A549 (cell line): ENCODE results near the gene METRNL.

ENCODE experiments used
- CEBPB ChIP-seq, 2 experiments: fragments of >200 bp in 1 of 2; sonication (Bioruptor Twin) in 1 of 2; formaldehyde crosslinking in 1 of 2; IDR thresholded peaks; 2 replicates each; pipeline ENCODE4 v1.6.1; 2012 to 2016
- CHD2 ChIP-seq: fragments of 150-350 bp; IDR thresholded peaks from 2 replicates; pipeline ENCODE4 v1.6.1; 2014; ENCODE audit warnings: low read length; ENCODE audit not compliant: partially characterized antibody
- KDM1A ChIP-seq: fragments of 200-600 bp; sonication (generic); IDR thresholded peaks from 2 replicates; pipeline ENCODE4 v1.6.1; 2016; ENCODE audit warnings: low read depth, mild to moderate bottlenecking
- TF ChIP-seq, protein P1 (sequence below): fragments of 200-600 bp; sonication (generic); IDR thresholded peaks from 2 replicates; pipeline ENCODE4 v1.6.1; 2016; ENCODE audit warnings: antibody characterized with exemption, mild to moderate bottlenecking, moderate library complexity
- TF ChIP-seq, protein P2 (sequence below): fragments of >200 bp; sonication (Bioruptor Twin); formaldehyde crosslinking; IDR thresholded peaks from 3 replicates; pipeline ENCODE4 v1.5.1; 2016
- TF ChIP-seq, protein P3 (sequence below): fragments of 250-450 bp; sonication (Bioruptor Pico); IDR thresholded peaks from 2 replicates; pipeline ENCODE4 v1.5.0; 2021; ENCODE audit warnings: mild to moderate bottlenecking, moderate library complexity, borderline replicate concordance

DNA sequence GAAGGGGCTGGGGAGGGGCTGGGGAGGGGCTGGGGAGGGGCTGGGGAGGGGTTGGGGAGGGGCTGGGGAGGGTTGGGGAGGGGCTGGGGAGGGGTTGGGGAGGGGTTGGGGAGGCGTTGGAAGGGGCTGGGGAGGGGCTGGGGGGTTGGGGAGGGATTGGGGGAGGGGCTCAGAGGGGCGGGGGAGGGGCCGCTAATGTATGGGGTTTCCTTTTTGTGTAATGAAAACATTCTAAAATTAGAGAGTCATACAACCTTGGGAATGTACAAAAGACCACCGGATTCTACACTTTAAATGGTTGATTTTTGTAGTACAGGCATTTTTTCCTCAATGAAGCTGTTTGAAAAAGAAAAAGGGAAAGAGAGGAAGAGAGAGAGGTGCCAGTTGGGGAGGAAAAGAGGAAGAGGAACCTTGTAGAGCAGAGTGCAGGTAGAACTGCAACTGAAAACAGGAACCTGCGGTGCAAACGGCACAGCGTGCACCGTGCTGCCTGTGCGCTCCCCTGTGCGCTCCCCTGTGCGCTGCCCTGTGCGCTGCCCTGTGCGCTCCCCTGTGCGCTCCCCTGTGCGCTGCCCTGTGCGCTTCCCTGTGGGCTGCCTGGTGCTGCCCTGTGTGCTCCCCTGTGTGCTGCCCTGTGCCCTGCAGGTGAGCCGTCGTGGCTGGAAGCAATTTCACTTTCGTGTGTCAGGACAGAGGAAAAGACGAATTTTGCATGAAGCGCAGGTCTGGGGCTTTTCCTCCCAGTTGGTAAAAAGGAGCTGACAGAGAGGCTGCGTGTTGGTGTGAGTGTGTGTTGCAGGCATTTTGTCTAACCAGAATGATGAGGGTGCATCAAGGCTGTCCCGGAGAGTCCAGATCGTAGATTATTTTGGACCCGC is 40.8 kb downstream of the METRNL start:
- TF ChIP-seq, protein P1, sequence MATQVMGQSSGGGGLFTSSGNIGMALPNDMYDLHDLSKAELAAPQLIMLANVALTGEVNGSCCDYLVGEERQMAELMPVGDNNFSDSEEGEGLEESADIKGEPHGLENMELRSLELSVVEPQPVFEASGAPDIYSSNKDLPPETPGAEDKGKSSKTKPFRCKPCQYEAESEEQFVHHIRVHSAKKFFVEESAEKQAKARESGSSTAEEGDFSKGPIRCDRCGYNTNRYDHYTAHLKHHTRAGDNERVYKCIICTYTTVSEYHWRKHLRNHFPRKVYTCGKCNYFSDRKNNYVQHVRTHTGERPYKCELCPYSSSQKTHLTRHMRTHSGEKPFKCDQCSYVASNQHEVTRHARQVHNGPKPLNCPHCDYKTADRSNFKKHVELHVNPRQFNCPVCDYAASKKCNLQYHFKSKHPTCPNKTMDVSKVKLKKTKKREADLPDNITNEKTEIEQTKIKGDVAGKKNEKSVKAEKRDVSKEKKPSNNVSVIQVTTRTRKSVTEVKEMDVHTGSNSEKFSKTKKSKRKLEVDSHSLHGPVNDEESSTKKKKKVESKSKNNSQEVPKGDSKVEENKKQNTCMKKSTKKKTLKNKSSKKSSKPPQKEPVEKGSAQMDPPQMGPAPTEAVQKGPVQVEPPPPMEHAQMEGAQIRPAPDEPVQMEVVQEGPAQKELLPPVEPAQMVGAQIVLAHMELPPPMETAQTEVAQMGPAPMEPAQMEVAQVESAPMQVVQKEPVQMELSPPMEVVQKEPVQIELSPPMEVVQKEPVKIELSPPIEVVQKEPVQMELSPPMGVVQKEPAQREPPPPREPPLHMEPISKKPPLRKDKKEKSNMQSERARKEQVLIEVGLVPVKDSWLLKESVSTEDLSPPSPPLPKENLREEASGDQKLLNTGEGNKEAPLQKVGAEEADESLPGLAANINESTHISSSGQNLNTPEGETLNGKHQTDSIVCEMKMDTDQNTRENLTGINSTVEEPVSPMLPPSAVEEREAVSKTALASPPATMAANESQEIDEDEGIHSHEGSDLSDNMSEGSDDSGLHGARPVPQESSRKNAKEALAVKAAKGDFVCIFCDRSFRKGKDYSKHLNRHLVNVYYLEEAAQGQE, result no peak
- TF ChIP-seq, protein P2, sequence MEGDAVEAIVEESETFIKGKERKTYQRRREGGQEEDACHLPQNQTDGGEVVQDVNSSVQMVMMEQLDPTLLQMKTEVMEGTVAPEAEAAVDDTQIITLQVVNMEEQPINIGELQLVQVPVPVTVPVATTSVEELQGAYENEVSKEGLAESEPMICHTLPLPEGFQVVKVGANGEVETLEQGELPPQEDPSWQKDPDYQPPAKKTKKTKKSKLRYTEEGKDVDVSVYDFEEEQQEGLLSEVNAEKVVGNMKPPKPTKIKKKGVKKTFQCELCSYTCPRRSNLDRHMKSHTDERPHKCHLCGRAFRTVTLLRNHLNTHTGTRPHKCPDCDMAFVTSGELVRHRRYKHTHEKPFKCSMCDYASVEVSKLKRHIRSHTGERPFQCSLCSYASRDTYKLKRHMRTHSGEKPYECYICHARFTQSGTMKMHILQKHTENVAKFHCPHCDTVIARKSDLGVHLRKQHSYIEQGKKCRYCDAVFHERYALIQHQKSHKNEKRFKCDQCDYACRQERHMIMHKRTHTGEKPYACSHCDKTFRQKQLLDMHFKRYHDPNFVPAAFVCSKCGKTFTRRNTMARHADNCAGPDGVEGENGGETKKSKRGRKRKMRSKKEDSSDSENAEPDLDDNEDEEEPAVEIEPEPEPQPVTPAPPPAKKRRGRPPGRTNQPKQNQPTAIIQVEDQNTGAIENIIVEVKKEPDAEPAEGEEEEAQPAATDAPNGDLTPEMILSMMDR, result no peak
- TF ChIP-seq, protein P3, sequence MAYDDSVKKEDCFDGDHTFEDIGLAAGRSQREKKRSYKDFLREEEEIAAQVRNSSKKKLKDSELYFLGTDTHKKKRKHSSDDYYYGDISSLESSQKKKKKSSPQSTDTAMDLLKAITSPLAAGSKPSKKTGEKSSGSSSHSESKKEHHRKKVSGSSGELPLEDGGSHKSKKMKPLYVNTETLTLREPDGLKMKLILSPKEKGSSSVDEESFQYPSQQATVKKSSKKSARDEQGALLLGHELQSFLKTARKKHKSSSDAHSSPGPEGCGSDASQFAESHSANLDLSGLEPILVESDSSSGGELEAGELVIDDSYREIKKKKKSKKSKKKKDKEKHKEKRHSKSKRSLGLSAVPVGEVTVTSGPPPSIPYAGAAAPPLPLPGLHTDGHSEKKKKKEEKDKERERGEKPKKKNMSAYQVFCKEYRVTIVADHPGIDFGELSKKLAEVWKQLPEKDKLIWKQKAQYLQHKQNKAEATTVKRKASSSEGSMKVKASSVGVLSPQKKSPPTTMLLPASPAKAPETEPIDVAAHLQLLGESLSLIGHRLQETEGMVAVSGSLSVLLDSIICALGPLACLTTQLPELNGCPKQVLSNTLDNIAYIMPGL (CRISPR knock-in tag), result no peak
- TF ChIP-seq KDM1A, result no peak
- no peak for TF ChIP-seq CEBPB (IDR thresholded peaks at IDR 0.05)
- TF ChIP-seq CHD2, result no peak
